Vagina (tissue), 2 donors: ENCODE data around the gene HDAC11.
"Not testable (repeated sequence)": the region's sequence is repeated elsewhere in the genome, so short reads cannot be mapped to it uniquely, and the experiment has no call there.

Source experiments
- POLR2A ChIP-seq, 2 donors: fragments of 450-650 bp; IDR thresholded peaks; one replicate each; pipeline ENCODE4 v1.6.1; 2017; ENCODE audit warnings: antibody characterized with exemption in 2 of 2, mild to moderate bottlenecking in 2 of 2, moderate library complexity in 2 of 2
- POLR2AphosphoS5 ChIP-seq, 2 donors: sonication (generic); formaldehyde crosslinking; IDR thresholded peaks; one replicate each; pipeline ENCODE4 v1.9.0; 2017; ENCODE audit warnings: antibody characterized with exemption in 2 of 2, mild to moderate bottlenecking in 2 of 2, low read depth in 1 of 2; ENCODE audit not compliant: insufficient read depth in 1 of 2
- TF ChIP-seq, protein P1 (sequence below), 3 experiments: fragments of 450-650 bp in 2 of 3; fragments of 200-600 bp in 1 of 3; sonication (generic) in 1 of 3; IDR thresholded peaks; one replicate each; pipeline ENCODE4 v1.5.1; 2017 to 2019; ENCODE audit warnings: antibody characterized with exemption in 3 of 3, mild to moderate bottlenecking in 2 of 3, moderate library complexity in 2 of 3

- TF ChIP-seq, protein P1, sequence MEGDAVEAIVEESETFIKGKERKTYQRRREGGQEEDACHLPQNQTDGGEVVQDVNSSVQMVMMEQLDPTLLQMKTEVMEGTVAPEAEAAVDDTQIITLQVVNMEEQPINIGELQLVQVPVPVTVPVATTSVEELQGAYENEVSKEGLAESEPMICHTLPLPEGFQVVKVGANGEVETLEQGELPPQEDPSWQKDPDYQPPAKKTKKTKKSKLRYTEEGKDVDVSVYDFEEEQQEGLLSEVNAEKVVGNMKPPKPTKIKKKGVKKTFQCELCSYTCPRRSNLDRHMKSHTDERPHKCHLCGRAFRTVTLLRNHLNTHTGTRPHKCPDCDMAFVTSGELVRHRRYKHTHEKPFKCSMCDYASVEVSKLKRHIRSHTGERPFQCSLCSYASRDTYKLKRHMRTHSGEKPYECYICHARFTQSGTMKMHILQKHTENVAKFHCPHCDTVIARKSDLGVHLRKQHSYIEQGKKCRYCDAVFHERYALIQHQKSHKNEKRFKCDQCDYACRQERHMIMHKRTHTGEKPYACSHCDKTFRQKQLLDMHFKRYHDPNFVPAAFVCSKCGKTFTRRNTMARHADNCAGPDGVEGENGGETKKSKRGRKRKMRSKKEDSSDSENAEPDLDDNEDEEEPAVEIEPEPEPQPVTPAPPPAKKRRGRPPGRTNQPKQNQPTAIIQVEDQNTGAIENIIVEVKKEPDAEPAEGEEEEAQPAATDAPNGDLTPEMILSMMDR (IDR thresholded peaks at IDR 0.05) = not testable (repeated sequence)
- TF ChIP-seq POLR2A (IDR thresholded peaks at IDR 0.05); POLR2AphosphoS5 (IDR thresholded peaks at IDR 0.05; ENCODE audit: insufficient read depth in 1 of 2, low read depth in 1 of 2): not testable (repeated sequence)
Measured at GRCh38 chr3:13485630-13486562, 5.8 kb downstream of the HDAC11 start.
